ENCODE measurements around the gene SOX21. TPM values are rescaled to one million over a fixed set of nuclear protein-coding genes. Genes with fewer than 3 reads are reported as not detected.

SOX21 gene
- 0.16 TPM in 1 of 2 replicates, not detected in the other for total RNA-seq

DNA sequence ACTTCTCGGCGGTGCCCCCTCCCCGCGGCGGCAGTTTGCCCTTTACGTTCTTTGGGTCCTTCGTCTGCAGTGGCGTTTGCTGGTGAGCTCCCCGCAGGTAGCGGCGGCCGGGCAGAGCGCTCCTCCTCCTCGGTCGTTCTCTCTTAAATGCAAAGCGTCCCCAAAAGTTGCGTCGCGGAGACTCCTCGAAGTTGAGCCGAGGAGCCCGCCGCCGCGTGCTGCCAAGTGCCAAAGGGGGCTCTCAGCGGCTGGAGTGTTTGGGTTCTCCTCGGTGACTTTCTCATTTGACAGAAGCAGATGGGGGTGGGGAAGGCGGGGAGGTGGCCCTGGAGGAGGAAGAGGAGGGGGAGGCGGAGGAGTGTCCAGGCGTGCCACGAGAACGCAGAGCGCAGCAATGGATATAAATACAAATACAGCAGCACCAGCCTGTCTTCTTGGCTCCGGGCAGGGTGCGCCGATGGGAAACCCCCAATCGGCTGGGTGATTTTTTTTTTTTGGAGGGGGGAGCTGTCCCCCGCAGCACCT lies at the start of gene SOX21:
Gene SOX21, minus strand, starts transcription at position 259 of the 525 bp plus-strand sequence. CDS start 496 bp downstream, outside the sequence.

Other genes with a start within 250 kb of the SOX21 start
- not detected in 2 replicates for gene DCT, start 232.9 kb downstream of the SOX21 start, total RNA-seq
- gene TGDS, start 116.4 kb downstream of the SOX21 start, total RNA-seq, result 11.0 and 15.3 TPM in 2 replicates
- 7.2 and 8.1 TPM in 2 replicates for gene GPR180, start 110.7 kb downstream of the SOX21 start, total RNA-seq

All from cardiac atrium fibroblast (primary cell).